Subcutaneous abdominal adipose tissue (tissue), 5 donors: Measurements from ENCODE around the gene RBM33.
"Not testable (repeated sequence)": the region's sequence is repeated elsewhere in the genome, so short reads cannot be mapped to it uniquely, and the experiment has no call there.

ENCODE experiments used
- H3K27ac ChIP-seq: one replicate; pipeline ENCODE4 v1.7.0; 2013; ENCODE audit warnings: low read depth, mild to moderate bottlenecking, inconsistent platforms, low read length, moderate library complexity
- H3K27me3 ChIP-seq, 5 donors: one replicate each; pipeline ENCODE4 v1.7.0; 2013; ENCODE audit warnings: low read length in 5 of 5, inconsistent platforms in 1 of 5; ENCODE audit not compliant: control insufficient read depth in 5 of 5, insufficient read depth in 4 of 5
- H3K36me3 ChIP-seq, 5 donors: one replicate each; pipeline ENCODE4 v1.7.0; 2013; ENCODE audit warnings: low read length in 5 of 5; ENCODE audit not compliant: control insufficient read depth in 5 of 5, insufficient read depth in 5 of 5
- H3K4me1 ChIP-seq, 5 donors: one replicate each; pipeline ENCODE4 v1.7.0; 2013; ENCODE audit warnings: low read length in 5 of 5, mild to moderate bottlenecking in 3 of 5, moderate library complexity in 1 of 5; ENCODE audit not compliant: control insufficient read depth in 5 of 5, insufficient read depth in 5 of 5
- H3K4me3 ChIP-seq, 5 donors: one replicate each; pipeline ENCODE4 v1.7.0; 2013; ENCODE audit warnings: low read length in 5 of 5, low read depth in 1 of 5
- H3K9ac ChIP-seq, 5 donors: one replicate each; pipeline ENCODE4 v1.7.0; 2013; ENCODE audit warnings: low read length in 5 of 5, mild to moderate bottlenecking in 4 of 5, moderate library complexity in 3 of 5
- H3K9me3 ChIP-seq, 5 donors: one replicate each; pipeline ENCODE4 v1.7.0; 2013; ENCODE audit warnings: low read length in 5 of 5; ENCODE audit not compliant: control insufficient read depth in 5 of 5
- donor health status: healthy.
- donor health status: healthy.
- donor health status: healthy.
- donor health status: healthy.
- donor health status: healthy.

RBM33 gene

GRCh38 chr7:155684543-155684942, 40.1 kb downstream of the RBM33 start:
- no peak overlapping the region for H3K9ac ChIP-seq
- H3K27ac ChIP-seq, result no peak overlapping the region
- H3K9me3 ChIP-seq, result no peaks in the 10 kb centered on the region
- H3K36me3 ChIP-seq, result peaks cover 15 to 32% (median 18%) of the 10 kb centered on the region in 5 donors
- no peaks in the 10 kb centered on the region for H3K27me3 ChIP-seq
- H3K4me1 ChIP-seq, result peaks cover 0 to 2% (median 0%) of the 10 kb centered on the region in 5 donors
- H3K4me3 ChIP-seq, result no peak overlapping the region

- Histone ChIP-seq H3K9me3 (no peaks in the 10 kb centered on the region), H3K4me3 (no peak overlapping the region), H3K27ac (no peak overlapping the region), H3K27me3 (no peaks in the 10 kb centered on the region), H3K36me3 (peaks cover 15 to 32% (median 18%) of the 10 kb centered on the region in 5 donors), H3K4me1 (peaks cover 0 to 2% (median 0%) of the 10 kb centered on the region in 5 donors), H3K9ac (no peak overlapping the region)
Measured at GRCh38 chr7:155685070-155685790, 40.8 kb downstream of the RBM33 start.

- H3K27ac ChIP-seq, result no peak overlapping the region
- peaks cover 0 to 2% (median 0%) of the 10 kb centered on the region in 5 donors for H3K4me1 ChIP-seq
- H3K4me3 ChIP-seq, result no peak overlapping the region
- no peaks in the 10 kb centered on the region for H3K27me3 ChIP-seq
- H3K9me3 ChIP-seq, result no peaks in the 10 kb centered on the region
- no peak overlapping the region for H3K9ac ChIP-seq
- H3K36me3 ChIP-seq, result peaks cover 11 to 27% (median 13%) of the 10 kb centered on the region in 5 donors
Measured at GRCh38 chr7:155685791-155686160, 41.3 kb downstream of the RBM33 start.

- not testable (repeated sequence) for H3K4me3 ChIP-seq
Measured at GRCh38 chr7:155686620-155687324, 42.3 kb downstream of the RBM33 start.

GRCh38 chr7:155688237-155688636, 43.8 kb downstream of the RBM33 start:
- not testable (repeated sequence) for H3K27ac ChIP-seq, H3K9me3 ChIP-seq, H3K27me3 ChIP-seq, H3K4me3 ChIP-seq, H3K9ac ChIP-seq, H3K4me1 ChIP-seq
- peaks cover 5 to 16% (median 11%) of the 10 kb centered on the region in 5 donors for H3K36me3 ChIP-seq

More at GRCh38 chr7:155686620-155687324, 42.3 kb downstream of the RBM33 start:
- not testable (repeated sequence) for H3K9ac ChIP-seq, H3K4me1 ChIP-seq, H3K9me3 ChIP-seq, H3K27ac ChIP-seq, H3K27me3 ChIP-seq
- H3K36me3 ChIP-seq, result peaks cover 5 to 22% (median 8%) of the 10 kb centered on the region in 5 donors

GRCh38 chr7:155690655-155691054, 46.2 kb downstream of the RBM33 start:
- not testable (repeated sequence) for H3K27me3 ChIP-seq, H3K4me3 ChIP-seq, H3K9me3 ChIP-seq, H3K36me3 ChIP-seq, H3K27ac ChIP-seq, H3K9ac ChIP-seq
- peaks cover 0 to 12% (median 3%) of the 10 kb centered on the region in 5 donors for H3K4me1 ChIP-seq

- H3K4me3 ChIP-seq, result no peak overlapping the region
- H3K27ac ChIP-seq, result no peak overlapping the region
- no peaks in the 10 kb centered on the region for H3K9me3 ChIP-seq
- H3K36me3 ChIP-seq, result peaks cover 0 to 3% (median 0%) of the 10 kb centered on the region in 5 donors
- H3K27me3 ChIP-seq, result no peaks in the 10 kb centered on the region
- peaks cover 3 to 12% (median 6%) of the 10 kb centered on the region in 5 donors for H3K4me1 ChIP-seq
- H3K9ac ChIP-seq, result no peak overlapping the region
Measured at GRCh38 chr7:155692317-155692716, 47.9 kb downstream of the RBM33 start.

GRCh38 chr7:155693826-155694225, 49.4 kb downstream of the RBM33 start:
- Histone ChIP-seq H3K36me3 (peaks cover 0 to 3% (median 0%) of the 10 kb centered on the region in 5 donors), H3K4me3 (no peak overlapping the region), H3K4me1 (peaks cover 3 to 12% (median 6%) of the 10 kb centered on the region in 5 donors), H3K9me3 (no peaks in the 10 kb centered on the region), H3K9ac (no peak overlapping the region), H3K27me3 (no peaks in the 10 kb centered on the region), H3K27ac (no peak overlapping the region)

- peaks cover 0 to 3% (median 0%) of the 10 kb centered on the region in 5 donors for H3K36me3 ChIP-seq
- peaks cover 3 to 12% (median 6%) of the 10 kb centered on the region in 5 donors for H3K4me1 ChIP-seq
- no peak overlapping the region for H3K9ac ChIP-seq
- H3K27ac ChIP-seq, result no peak overlapping the region
- H3K4me3 ChIP-seq, result no peak overlapping the region
- H3K27me3 ChIP-seq, result no peaks in the 10 kb centered on the region
- no peaks in the 10 kb centered on the region for H3K9me3 ChIP-seq
Measured at GRCh38 chr7:155694851-155695250, 50.4 kb downstream of the RBM33 start.

GRCh38 chr7:155696747-155697146, 52.3 kb downstream of the RBM33 start:
- Histone ChIP-seq H3K9me3 (no peaks in the 10 kb centered on the region), H3K27me3 (no peaks in the 10 kb centered on the region), H3K9ac (no peak overlapping the region), H3K4me1 (peaks cover 3 to 12% (median 6%) of the 10 kb centered on the region in 5 donors), H3K36me3 (peaks cover 6 to 14% (median 11%) of the 10 kb centered on the region in 5 donors), H3K27ac (no peak overlapping the region), H3K4me3 (no peak overlapping the region)
